ENCODE results near the gene ADAMTS12.

DNA sequence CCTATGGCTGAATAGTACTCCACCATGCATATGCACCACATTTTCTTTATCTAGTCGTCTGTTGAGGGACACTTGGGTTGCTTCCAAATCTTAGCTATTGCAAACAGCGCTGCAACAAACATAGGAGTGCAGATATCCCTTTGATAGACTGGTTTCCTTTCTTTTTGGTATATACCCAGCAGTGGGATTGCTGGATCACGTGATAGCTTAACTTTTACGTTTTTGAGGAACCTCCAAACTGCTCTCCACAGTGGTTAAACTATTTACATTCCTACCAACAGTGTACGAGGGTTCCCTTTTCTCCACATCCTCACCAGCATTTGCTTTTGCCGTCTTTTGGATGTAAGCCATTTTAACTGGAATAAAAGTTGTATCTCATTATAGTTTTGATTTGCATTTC lies 308.5 kb downstream of the ADAMTS12 start:
- no peak for TF ChIP-seq POLR2A (IDR thresholded peaks at IDR 0.05)
- TF ChIP-seq, protein P1, sequence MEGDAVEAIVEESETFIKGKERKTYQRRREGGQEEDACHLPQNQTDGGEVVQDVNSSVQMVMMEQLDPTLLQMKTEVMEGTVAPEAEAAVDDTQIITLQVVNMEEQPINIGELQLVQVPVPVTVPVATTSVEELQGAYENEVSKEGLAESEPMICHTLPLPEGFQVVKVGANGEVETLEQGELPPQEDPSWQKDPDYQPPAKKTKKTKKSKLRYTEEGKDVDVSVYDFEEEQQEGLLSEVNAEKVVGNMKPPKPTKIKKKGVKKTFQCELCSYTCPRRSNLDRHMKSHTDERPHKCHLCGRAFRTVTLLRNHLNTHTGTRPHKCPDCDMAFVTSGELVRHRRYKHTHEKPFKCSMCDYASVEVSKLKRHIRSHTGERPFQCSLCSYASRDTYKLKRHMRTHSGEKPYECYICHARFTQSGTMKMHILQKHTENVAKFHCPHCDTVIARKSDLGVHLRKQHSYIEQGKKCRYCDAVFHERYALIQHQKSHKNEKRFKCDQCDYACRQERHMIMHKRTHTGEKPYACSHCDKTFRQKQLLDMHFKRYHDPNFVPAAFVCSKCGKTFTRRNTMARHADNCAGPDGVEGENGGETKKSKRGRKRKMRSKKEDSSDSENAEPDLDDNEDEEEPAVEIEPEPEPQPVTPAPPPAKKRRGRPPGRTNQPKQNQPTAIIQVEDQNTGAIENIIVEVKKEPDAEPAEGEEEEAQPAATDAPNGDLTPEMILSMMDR (IDR thresholded peaks at IDR 0.05): no peak
- no peak for TF ChIP-seq POLR2AphosphoS5 (IDR thresholded peaks at IDR 0.05)
